ENCODE data around the gene EFNA2. TPM values are rescaled to one million over a fixed set of nuclear protein-coding genes. Genes with fewer than 3 reads are reported as not detected.

The EFNA2 gene
- total RNA-seq, 1 experiment from 2014 or later: 14.3 TPM

- peak overlapping the region; percentile 45 for H3K4me2 ChIP-seq (ENCODE audit: insufficient read depth, insufficient read length, low read length)
- no peak overlapping the region for H3K27ac ChIP-seq (ENCODE audit: insufficient read length, low read depth, low read length)
- peak; percentile 87 for DNase-seq
- Mint-ChIP-seq H3K27me3 (ENCODE audit: low read depth) (peaks cover 13% of the 10 kb centered on the region), H3K4me3 (peak overlapping the region; percentile 56 to 72), H3K36me3 (ENCODE audit: insufficient read depth in 1 of 3, low read depth in 3 of 3) (peaks cover 11 to 28% (median 15%) of the 10 kb centered on the region in 3 experiments), H3K27ac (peak overlapping the region in 2 of 3 experiments; percentile 55 to 68; a peak in 3 of 7 replicates), H3K4me1 (peaks cover 59 to 64% of the 10 kb centered on the region in 2 experiments), H3K9me3 (no peaks in the 10 kb centered on the region; a peak in 1 of 5 replicates)
- H3T11ph ChIP-seq (ENCODE audit: low read length): no peak overlapping the region
- no peak overlapping the region for H3K56ac ChIP-seq (ENCODE audit: insufficient read length, low read depth, low read length)
- no peak overlapping the region for H2AK5ac ChIP-seq (ENCODE audit: insufficient read length, low read length)
- H3K79me1 ChIP-seq (ENCODE audit: insufficient read depth, low read depth, low read length, poor library complexity, severe bottlenecking): peaks cover 5% of the 10 kb centered on the region
- TF ChIP-seq, protein P1, sequence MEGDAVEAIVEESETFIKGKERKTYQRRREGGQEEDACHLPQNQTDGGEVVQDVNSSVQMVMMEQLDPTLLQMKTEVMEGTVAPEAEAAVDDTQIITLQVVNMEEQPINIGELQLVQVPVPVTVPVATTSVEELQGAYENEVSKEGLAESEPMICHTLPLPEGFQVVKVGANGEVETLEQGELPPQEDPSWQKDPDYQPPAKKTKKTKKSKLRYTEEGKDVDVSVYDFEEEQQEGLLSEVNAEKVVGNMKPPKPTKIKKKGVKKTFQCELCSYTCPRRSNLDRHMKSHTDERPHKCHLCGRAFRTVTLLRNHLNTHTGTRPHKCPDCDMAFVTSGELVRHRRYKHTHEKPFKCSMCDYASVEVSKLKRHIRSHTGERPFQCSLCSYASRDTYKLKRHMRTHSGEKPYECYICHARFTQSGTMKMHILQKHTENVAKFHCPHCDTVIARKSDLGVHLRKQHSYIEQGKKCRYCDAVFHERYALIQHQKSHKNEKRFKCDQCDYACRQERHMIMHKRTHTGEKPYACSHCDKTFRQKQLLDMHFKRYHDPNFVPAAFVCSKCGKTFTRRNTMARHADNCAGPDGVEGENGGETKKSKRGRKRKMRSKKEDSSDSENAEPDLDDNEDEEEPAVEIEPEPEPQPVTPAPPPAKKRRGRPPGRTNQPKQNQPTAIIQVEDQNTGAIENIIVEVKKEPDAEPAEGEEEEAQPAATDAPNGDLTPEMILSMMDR (conservative IDR thresholded peaks at IDR 0.05): no peak
- no peak overlapping the region for H3K4ac ChIP-seq (ENCODE audit: low read depth, low read length)
- H3K23ac ChIP-seq (ENCODE audit: insufficient read length, low read depth, low read length): no peak overlapping the region
- no peak overlapping the region for H2BK12ac ChIP-seq (ENCODE audit: insufficient read length, low read depth, low read length)
- no peak overlapping the region for H2BK15ac ChIP-seq (ENCODE audit: low read depth, low read length)
- peak overlapping the region; percentile 23 for H3K18ac ChIP-seq (ENCODE audit: insufficient read length, low read depth, low read length)
- no peaks in the 10 kb centered on the region for H4K20me1 ChIP-seq (ENCODE audit: control insufficient read depth, insufficient read depth, insufficient read length)
- no peak overlapping the region for H3K14ac ChIP-seq (ENCODE audit: insufficient read depth, low read length)
- peaks cover 28% of the 10 kb centered on the region for H3K23me2 ChIP-seq (ENCODE audit: insufficient read length, low read depth, low read length, poor library complexity, severe bottlenecking)
- no peak overlapping the region for H4K91ac ChIP-seq (ENCODE audit: insufficient read length, low read depth, low read length)
- H3K27me3 ChIP-seq (ENCODE audit: insufficient read depth, low read length): no peaks in the 10 kb centered on the region
- peaks cover 4% of the 10 kb centered on the region; the same call in 1 of the 2 replicates for H3K79me2 ChIP-seq (ENCODE audit: insufficient read depth, low read length)
- H2AFZ ChIP-seq (ENCODE audit: low read length): no peak overlapping the region
- H4K5ac ChIP-seq (ENCODE audit: insufficient read length, low read depth, low read length): no peak overlapping the region
- H2BK20ac ChIP-seq (ENCODE audit: low read depth, low read length, poor library complexity, severe bottlenecking): no peak overlapping the region
- H3K4me1 ChIP-seq (ENCODE audit: insufficient read depth, low read length): peaks cover 4% of the 10 kb centered on the region; the same call in 1 of the 2 replicates
- no CpG with 5 or more reads among the region's 84 CpGs for WGBS (ENCODE audit: extremely low coverage, insufficient read length, low lambda C conversion rate)
- no peak overlapping the region for H4K8ac ChIP-seq (replicated peaks; ENCODE audit: insufficient read length, low read depth, low read length)
- no peak overlapping the region for H3K9ac ChIP-seq (ENCODE audit: extremely low read depth, insufficient read length, low read length)
- no peak overlapping the region for H2BK5ac ChIP-seq (ENCODE audit: insufficient read length, low read length)
- no peaks in the 10 kb centered on the region for H3K9me3 ChIP-seq (ENCODE audit: control insufficient read depth, low read depth, low read length)
- no peak overlapping the region for H2BK120ac ChIP-seq (ENCODE audit: low read depth, low read length, poor library complexity, severe bottlenecking)
Measured at GRCh38 chr19:1266129-1266915, 19.4 kb upstream of the EFNA2 start.
